HG03139 (cell line): ENCODE measurements around the gene INPP5D.
"Not testable (repeated sequence)": the region's sequence is repeated elsewhere in the genome, so short reads cannot be mapped to it uniquely, and the experiment has no call there.

ENCODE experiments used
- ATAC-seq: cut with Tn5 transposase; IDR thresholded peaks from one replicate; pipeline ENCODE4 v1.9.1; 2021; ENCODE audit not compliant: unreplicated experiment

INPP5D gene

DNA sequence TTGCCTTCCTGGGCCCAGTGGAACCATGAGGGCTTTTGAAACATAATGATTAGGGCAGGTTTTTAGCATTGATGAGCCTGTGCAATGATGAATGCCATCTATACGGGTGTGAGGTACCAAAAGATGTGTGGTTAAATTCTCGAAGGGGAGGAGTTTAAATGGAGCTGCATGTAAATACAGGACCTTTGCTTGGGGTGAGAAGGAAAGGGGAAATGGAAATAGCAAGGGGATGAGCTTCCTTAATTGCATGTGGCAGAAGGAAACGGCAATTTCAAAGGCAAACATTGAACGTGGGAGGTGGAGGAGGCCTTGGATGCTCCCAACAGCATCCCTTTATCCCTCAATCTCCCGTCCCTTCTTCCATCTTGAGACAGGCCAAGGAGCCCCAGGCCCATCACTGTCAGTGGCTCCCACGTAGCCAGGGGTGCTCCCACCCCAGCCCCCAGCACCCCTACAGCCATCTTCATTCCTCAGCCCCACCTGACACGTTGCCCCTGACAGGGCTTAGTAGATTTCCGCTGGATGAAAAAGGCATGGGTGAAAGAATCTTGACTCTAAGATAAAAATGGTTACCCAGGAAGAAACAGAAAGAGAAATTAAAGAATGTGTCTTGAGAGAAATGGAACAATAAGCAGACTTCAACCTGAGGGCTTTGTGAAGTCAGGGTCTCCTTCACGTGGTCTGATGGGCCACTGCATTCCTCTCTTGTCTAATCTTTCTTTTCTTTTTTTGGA, 32.5 kb downstream of the INPP5D start:
- no peak for ATAC-seq

GRCh38 chr2:233093166-233093448, 33.0 kb downstream of the INPP5D start:
- ATAC-seq = no peak

GRCh38 chr2:233093721-233094120, 33.6 kb downstream of the INPP5D start:
- no peak for ATAC-seq

GRCh38 chr2:233094614-233095013, 34.5 kb downstream of the INPP5D start:
- no peak for ATAC-seq

GRCh38 chr2:233096006-233096405, 35.9 kb downstream of the INPP5D start:
- ATAC-seq = no peak

DNA sequence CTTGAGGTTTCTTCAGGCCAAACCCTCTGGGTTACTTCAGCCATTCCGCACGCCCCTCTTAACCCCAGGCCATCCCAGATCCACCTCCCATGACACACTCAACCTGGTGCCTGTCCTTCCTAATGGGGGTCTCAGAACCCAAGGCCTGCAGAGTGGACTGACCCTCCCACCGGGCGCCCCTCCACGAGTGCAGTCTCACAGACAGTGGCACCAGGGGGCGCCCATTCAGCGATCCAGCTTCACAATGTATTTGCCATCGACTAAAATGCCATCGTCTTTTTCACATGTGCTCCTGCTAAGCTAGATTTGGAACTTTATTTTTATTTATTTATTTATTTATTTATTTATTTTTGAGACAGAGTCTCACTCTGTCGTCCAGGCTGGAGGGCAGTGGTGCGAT, 38.5 kb downstream of the INPP5D start:
- ATAC-seq = no peak

- ATAC-seq = not testable (repeated sequence)
Measured at GRCh38 chr2:233099820-233100191, 39.7 kb downstream of the INPP5D start.

DNA sequence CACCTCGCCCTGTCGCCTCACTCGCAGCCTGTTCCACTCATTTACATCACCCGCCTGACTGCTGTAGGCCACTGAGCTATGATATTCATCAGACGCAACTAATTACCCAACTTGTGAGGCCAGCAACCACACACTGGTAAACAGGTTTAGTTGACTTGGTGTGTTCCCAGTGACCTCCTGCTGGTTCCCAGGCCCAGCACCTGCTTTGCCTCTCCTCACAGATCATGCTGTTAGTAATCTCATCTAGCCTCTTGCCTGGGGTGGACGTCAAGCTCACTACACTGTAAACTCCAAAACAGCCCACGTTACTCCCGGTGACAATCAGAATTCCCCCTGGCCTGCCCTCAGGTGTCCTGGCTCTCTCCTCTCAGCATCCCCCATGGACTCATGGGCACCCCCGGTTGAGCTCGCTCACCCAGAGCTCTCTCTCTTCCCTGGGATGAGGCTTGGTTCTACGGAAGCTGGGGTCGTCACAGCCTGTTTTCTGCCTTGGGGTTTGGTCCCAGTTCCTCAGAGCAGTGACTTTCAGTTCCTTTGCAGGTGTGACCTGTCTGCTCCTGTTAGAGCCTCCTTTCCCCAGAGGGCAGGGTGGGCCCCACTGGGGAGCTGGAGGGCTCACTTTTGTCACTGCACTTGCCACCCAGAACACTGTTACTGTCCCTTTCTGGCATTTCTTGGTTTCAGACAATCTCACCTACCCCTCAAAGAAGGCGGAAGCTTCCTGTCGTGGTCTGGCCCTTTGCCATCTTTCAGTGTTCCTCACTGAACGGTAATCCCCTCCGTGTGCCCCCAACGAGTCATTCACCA, 40.3 kb downstream of the INPP5D start:
- ATAC-seq = peak; percentile 77

DNA sequence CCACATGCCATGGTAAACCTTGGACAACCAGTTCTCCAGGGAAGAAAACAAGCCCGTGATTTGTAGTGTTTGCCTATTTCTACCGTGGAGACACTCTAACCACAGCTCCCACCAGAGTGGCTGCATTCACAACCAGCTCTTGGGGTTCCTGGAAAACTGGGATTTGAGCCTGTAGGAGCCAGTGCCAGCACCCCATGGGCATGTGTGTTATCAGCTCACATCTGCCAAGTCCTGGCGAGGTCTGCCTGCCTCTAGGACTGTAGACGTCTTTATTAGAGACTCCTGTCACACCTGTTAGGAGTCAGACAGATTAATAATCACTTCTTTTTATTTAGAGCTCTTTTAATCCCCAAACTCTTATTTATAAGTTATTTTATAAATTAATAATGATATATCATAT, 41.0 kb downstream of the INPP5D start:
- ATAC-seq = no peak

DNA sequence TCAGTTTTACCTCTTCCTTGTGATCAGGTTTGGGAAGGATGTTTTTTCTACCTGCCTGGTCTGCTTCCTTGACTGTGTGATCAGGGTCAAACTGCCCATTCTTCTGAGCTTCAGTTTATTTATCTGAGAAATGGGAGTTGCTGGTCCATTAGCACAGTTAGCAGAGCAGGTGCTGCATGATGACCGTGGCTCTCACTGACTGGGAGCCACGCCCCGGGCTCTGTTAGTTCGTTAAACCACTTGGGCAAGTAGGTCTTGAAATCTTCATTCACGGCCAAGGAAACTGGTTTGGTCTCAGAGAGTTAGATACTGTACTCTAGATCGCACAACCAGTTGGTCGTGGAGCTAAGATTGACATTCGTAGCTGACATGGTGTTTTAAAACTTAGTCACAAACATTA, 41.7 kb downstream of the INPP5D start:
- no peak for ATAC-seq

DNA sequence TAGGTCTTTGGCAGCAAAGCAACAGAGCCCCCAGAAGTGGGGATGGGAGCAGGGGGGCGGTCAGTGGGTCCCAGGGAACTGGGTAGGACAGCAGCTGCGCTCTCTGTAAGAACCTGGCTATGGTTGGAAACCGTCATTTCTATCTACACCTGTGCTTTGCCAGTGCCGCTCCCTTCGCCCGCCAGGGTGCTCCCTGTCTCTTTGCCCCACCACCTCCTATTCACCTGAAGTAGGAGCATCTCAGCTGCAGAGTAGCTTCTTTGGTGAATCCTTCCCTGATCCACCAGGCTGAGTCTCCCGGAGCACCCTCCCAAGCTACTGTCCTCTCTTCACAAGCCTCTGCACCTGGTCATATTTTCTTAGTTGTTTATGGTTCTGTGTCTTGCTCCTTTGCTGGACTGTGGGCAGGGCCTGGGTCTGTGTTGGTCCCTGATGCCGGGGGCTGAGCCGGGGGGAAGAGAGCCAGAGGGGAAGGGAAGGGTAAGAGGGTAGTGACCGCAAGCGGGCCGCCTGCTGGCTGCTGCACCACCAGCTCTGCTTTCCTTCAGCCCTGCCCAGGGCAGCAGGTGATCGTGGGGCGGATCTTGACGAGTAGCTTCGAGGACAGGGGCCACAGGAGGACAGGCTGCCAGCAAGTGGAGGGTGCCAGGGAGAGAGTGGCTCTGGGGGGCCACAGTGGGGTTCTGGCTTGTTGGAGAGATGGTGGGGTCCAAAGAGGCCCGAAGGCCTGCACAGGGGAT, 45.2 kb downstream of the INPP5D start:
- no peak for ATAC-seq

DNA sequence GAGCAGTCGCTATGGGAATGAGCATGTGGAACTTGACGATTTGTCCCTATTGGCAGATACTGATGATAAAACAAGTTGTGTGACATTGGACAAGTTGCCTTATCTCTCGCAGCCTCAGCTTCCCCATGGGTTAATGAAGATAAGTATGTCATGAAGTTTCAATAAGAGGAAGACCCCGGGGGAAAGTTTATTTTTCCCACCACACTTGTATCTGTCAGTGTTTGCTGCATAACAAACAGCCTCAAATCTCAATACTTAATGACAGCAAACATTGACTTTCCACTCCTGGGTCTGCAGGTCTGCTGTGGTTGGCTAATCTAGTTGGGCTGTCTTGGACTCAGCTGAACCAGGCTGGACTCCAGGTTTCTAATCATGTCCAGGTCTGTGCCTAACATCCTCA, 45.8 kb downstream of the INPP5D start:
- ATAC-seq = no peak

DNA sequence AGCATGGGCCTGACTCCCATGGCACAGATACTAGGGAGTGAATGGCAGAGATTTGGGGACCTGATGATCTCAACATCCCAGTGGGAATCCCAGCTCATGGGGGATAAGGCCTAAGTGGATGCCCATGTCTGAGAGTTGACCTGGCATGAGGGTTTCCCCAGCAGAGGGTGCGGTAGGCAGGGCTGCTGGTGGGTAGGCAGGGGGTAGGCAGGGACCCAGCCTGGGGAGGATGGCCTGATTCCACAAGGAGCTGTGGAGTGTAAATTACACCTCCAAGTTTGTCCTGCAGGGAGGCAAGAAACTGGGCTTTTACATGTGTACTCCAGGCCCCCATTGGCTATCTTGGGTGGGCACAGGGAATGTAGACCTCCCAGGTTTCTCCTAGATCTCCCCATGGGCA, 46.9 kb downstream of the INPP5D start:
- ATAC-seq = no peak

DNA sequence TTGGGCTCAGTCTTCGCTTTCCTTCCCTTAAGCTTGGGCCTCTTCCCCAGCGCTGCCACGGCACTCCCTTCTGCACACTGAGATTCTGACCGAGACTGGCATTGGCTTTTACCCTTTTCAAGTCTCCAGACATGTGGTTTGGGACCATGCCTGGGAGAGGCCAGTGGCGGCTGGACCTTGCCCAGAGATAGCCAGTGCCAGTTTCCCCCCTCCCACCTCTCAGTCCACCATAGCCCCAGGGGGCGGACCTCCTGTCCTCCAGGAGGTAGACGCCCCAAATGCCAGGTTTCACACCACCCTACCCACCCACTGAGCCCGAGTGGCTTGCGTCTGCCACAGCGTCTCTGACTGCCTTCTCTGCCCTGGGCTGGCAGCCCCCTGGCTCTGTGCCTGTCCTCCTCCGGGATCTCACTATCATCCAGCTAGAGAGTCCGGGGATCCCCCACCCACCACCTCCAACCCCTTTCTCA, 47.7 kb downstream of the INPP5D start:
- no peak for ATAC-seq

- no peak for ATAC-seq
Measured at GRCh38 chr2:233108611-233109490, 48.7 kb downstream of the INPP5D start.

DNA sequence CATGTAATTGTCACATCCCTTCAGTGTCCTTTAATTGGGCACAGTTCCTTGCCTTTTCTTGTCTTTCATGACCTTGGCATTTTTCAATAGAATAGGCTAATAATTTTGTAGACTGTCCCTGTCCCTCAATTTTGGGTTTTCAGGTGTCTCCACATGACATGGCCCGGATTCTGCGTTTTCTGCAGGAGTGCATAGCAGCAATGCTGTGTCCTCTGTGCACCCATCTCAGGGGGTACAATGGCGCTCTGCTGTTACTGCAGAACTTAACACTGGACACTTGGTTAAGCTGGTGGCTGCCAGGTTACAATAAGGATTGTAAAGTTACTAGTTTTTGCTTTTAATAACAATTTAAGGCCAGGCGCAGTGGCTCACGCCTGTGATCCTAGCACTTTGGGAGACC, 51.3 kb downstream of the INPP5D start:
- ATAC-seq = no peak

DNA sequence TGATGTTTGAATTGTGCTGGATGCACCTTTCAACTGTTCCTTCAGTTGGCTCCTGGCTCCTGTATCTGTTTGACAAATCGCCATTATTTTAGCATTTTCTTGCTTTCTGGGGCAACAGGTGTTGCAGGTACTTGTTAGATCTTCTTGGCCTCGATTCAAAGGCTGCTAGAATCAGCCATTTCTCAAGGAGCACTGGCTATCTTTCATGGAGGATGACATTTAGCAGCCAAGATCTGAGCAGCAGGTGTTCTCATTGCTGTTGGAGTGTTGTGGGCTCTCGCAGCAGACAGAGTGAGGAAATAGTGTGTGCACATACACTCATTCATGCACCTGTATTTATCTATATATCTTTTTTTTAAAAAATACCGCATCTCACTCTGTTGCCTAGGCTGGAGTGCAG, 52.2 kb downstream of the INPP5D start:
- ATAC-seq = no peak

GRCh38 chr2:233112776-233113452, 52.8 kb downstream of the INPP5D start:
- no peak for ATAC-seq

- ATAC-seq = no peak
Measured at GRCh38 chr2:233114421-233114861, 54.3 kb downstream of the INPP5D start.

GRCh38 chr2:233115121-233115520, 55.0 kb downstream of the INPP5D start:
- ATAC-seq = no peak
